ENCODE data around the gene PTRH1. TPM values are rescaled to one million over a fixed set of nuclear protein-coding genes. Genes with fewer than 3 reads are reported as not detected.

Gene PTRH1
- total RNA-seq, 2 donors from 2014 or later: 8.9 to 23.8 TPM

DNA sequence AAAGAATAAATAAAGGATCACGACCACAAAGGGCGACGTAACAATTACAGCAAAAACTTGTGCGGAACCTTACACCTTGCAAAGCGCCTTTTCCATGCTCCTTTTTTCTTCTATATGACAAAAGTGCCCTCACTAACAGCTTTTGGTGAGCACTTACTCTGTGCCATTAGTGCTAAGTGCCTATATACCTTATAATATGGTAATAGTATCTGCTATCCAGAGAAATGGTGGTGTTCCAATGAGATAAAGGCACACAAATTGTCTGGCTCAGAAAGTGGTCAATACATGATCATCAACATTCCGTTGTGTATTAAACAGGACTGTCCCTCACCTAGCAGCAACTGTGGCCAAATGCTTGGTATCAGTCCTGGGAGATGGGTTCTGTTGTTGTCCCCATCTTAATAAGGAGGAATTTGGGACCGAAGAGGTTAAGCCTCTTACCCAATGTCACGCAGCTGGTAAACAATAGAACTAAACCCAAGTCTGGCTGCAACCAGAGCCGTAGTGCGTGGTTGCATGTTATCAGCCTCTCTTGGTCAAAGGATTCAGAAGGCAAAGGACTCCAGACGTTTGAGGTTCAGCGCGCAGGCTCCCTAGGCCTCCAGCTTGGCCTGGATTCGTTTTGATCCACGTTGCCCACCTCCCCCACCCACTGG lies 20.2 kb upstream of the PTRH1 start:
- Histone ChIP-seq H3K9ac (ENCODE audit: low read depth in 2 of 2, low read length in 2 of 2) (no peak overlapping the region), H3K4me3 (no peak overlapping the region)
- intact Hi-C loops (cut with DNase I): loop anchor here (2.0 to 10.0 kb wide), 5 partner anchors 49 to 231 kb away; no protein-coding TSS in a partner anchor

DNA sequence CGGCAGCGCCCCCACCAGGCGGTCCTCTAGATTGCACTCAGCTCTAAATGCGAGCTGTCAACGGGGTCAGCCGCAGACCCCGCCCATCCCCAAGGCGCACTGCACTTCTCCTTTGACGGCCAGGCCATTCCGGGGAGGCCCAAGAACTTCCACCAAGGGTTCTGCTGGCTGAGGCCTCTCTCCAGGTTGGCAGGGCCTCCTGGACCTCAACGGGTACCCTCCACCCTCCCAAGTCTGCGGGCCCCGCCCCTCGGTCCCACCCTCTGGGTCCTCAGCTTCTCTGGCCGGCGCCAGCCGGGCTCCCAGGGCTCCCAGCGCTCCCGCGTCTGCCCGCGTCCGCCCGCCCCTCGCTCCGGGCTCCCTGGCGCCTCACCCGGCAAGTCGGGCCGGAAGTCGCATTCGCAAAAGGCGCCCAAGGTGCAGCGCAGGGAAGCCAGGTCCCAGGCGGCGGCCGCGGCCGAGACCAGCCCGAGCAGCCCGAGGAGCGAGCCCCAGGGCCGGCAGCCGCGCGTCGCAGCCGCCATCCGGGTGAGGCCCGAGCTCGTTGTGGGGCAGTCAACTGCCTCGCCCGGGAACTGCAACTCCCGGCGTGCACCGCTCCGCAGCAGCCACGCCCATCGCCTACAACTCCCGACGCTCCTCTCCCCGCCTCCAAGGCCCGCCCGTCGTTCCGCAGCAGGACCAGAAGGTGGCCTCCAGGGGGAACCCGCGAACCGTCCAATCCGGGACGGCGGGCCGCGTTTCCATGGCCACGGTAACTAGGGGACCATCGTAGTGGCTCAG lies 19.5 kb upstream of the PTRH1 start, which contains the start of gene TOR2A:
TSS of gene TOR2A (minus strand) at position 548 of the 783 bp plus-strand sequence. CDS start at position 524, 24 bp downstream.
- Histone ChIP-seq H3K4me1 (peaks cover 7% of the 10 kb centered on the region), H3K36me3 (no peaks in the 10 kb centered on the region), H3K4me3 (peak within 1 kb of the TSS; percentile 88), H3K27me3 (no peaks in the 10 kb centered on the region), H3K9ac (ENCODE audit: low read depth in 2 of 2, low read length in 2 of 2) (peak within 1 kb of the TSS; percentile 65 to 84), H3K9me3 (no peaks in the 10 kb centered on the region), H3K27ac (peak within 1 kb of the TSS; percentile 97)
- TF ChIP-seq, protein P1, sequence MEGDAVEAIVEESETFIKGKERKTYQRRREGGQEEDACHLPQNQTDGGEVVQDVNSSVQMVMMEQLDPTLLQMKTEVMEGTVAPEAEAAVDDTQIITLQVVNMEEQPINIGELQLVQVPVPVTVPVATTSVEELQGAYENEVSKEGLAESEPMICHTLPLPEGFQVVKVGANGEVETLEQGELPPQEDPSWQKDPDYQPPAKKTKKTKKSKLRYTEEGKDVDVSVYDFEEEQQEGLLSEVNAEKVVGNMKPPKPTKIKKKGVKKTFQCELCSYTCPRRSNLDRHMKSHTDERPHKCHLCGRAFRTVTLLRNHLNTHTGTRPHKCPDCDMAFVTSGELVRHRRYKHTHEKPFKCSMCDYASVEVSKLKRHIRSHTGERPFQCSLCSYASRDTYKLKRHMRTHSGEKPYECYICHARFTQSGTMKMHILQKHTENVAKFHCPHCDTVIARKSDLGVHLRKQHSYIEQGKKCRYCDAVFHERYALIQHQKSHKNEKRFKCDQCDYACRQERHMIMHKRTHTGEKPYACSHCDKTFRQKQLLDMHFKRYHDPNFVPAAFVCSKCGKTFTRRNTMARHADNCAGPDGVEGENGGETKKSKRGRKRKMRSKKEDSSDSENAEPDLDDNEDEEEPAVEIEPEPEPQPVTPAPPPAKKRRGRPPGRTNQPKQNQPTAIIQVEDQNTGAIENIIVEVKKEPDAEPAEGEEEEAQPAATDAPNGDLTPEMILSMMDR (IDR thresholded peaks at IDR 0.05): peak; percentile 94
- peak; percentile 98 for DNase-seq
- intact Hi-C loops (cut with DNase I): loop anchor here (2.0 to 10.0 kb wide), 5 partner anchors 50 to 230 kb away; no protein-coding TSS in a partner anchor

More for the DNA sequence above, 20.2 kb upstream of the PTRH1 start:
- TF ChIP-seq, protein P1 (IDR thresholded peaks at IDR 0.05): no peak
- Histone ChIP-seq H3K27me3 (no peaks in the 10 kb centered on the region), H3K4me1 (peaks cover 7% of the 10 kb centered on the region), H3K36me3 (no peaks in the 10 kb centered on the region), H3K27ac (no peak overlapping the region), H3K9me3 (no peaks in the 10 kb centered on the region)
- no peak for DNase-seq

DNA sequence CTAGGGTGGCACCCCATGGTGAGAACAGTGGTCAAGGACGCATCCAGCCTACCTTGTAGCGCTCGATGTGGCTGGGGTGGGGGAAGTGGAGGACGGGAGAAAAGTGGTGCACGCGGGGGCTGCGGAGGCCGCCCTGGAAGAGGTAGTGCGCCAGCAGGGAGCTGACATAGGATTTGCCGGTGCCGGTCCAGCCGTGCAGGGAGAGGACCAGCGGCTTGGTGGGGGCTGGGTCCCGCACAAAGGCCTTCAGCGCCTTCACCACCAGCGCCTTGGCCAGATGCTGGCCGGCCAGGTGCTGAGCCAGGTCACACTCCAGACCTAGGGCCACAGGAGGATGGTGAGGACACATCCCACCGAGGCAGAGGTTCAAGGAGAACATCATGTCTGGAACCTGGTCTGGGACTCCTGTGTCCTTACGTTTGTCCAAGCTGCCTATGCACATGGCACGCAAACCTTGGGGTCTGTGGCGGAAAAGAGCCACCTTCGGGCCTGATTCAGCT lies 18.8 kb upstream of the PTRH1 start:
- TF ChIP-seq, protein P1 (IDR thresholded peaks at IDR 0.05): no peak
- Histone ChIP-seq H3K4me3 (peak overlapping the region; percentile 88), H3K9ac (ENCODE audit: low read depth in 2 of 2, low read length in 2 of 2) (peak overlapping the region; percentile 33 to 65), H3K36me3 (no peaks in the 10 kb centered on the region), H3K27ac (peak overlapping the region; percentile 97), H3K9me3 (no peaks in the 10 kb centered on the region), H3K27me3 (no peaks in the 10 kb centered on the region), H3K4me1 (peaks cover 7% of the 10 kb centered on the region)
- intact Hi-C loops (cut with DNase I): loop anchor here (2.0 to 10.0 kb wide), 4 partner anchors 51 to 229 kb away; no protein-coding TSS in a partner anchor
- no peak for DNase-seq

DNA sequence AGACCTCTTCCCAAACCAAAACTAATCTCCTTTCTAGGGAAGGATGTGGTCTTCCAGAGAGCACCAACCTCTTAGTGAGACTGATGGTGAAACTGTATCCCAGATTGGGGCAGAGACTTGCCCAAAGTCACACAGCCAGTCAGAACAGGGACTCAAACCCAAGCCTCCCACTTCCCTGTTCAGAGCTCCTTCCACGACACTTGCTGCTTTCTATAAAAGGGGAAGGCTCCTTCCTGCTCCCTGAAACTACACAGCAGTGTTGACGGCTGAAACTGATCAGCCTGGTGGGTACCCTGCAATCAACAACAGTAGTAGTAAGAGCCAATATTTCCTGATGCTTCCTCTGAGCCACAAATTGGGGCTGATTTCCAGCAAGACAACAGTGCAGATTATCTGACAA lies 18.2 kb upstream of the PTRH1 start:
- TF ChIP-seq, protein P1 (IDR thresholded peaks at IDR 0.05): no peak
- no peak overlapping the region for H3K27ac ChIP-seq
- intact Hi-C loops (cut with DNase I): loop anchor here (2.0 to 10.0 kb wide), 4 partner anchors 51 to 229 kb away; no protein-coding TSS in a partner anchor
- peaks cover 7% of the 10 kb centered on the region for H3K4me1 ChIP-seq
- H3K4me3 ChIP-seq: no peak overlapping the region
- no peak overlapping the region for H3K9ac ChIP-seq (ENCODE audit: low read depth in 2 of 2, low read length in 2 of 2)
- no peak for DNase-seq
- no peaks in the 10 kb centered on the region for H3K27me3 ChIP-seq
- no peaks in the 10 kb centered on the region for H3K36me3 ChIP-seq
- H3K9me3 ChIP-seq: no peaks in the 10 kb centered on the region

DNA sequence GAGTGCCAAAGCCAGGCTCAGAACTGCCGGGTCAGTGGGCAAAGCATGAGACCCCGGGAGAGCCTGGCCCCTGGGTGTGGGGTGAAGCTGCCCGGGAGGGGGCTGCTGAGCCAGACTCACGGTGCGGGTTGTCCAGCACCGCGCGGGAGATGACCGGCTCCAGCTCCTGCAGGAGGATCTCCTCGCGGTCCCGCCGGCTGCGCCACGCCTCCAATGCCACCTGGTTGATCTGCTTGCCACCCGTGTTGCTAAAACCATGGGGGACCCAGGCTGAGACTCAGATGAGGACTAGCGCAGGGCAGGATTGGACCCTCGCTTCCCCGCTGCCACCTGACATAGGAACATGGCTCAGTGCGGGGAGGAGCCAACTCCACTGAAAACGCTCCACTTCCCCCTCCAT lies 17.0 kb upstream of the PTRH1 start:
- DNase-seq: no peak
- intact Hi-C loops (cut with DNase I): loop anchor here (10.0 kb wide), 1 partner anchor 228 kb away; no protein-coding TSS in a partner anchor
- H3K9ac ChIP-seq (ENCODE audit: low read depth in 2 of 2, low read length in 2 of 2): no peak overlapping the region
- H3K36me3 ChIP-seq: no peaks in the 10 kb centered on the region
- peaks cover 7% of the 10 kb centered on the region for H3K4me1 ChIP-seq
- H3K27me3 ChIP-seq: no peaks in the 10 kb centered on the region
- TF ChIP-seq, protein P1 (IDR thresholded peaks at IDR 0.05): no peak
- H3K9me3 ChIP-seq: no peaks in the 10 kb centered on the region
- no peak overlapping the region for H3K27ac ChIP-seq
- H3K4me3 ChIP-seq: no peak overlapping the region

Measured in colonic mucosa (tissue), 4 donors.